ENCODE data around the gene OCA2.

The OCA2 gene

GRCh38 chr15:28114114-28114455 is 15.0 kb upstream of the OCA2 start:
- TF ChIP-seq POLR2A (IDR thresholded peaks at IDR 0.05; ENCODE audit: low read depth, low read length), result no peak
- FAIRE-seq (no peak), DNase-seq (ENCODE audit: insufficient read length, low spot score) (no peak)

DNA sequence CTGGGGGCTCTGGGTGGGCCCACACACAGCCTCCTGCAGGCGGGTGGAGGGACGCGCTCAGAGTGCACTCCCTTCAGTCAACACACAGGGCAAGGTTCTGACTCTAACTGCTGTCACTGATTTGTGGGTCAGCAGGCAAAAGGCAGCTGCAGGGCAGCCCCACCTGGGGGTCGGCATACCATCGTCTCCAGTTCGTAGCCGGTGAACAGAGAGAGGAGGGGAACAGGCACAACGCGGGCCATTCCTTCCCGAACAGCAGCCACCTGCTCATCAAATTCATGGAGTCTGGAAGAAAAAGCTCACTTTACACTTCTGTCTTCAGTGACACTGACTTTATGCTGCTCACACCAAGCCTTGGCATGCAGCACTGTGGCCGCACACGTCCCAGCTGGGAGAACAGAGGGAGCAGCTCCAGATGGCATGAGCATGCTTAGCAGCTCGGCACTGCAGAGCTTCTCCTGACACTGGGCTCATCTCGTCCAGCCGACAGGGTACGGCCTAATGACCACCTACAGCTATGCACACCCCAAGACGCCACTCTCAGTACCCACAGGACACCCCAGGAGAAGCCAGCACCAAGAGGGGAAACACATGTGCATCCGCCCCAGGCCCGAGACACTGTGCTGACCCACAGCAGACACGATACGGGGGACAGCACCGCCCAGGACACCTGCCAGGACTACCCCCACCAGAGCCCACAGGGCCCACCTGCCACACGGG is 14.4 kb upstream of the OCA2 start:
- no peak for TF ChIP-seq POLR2A (IDR thresholded peaks at IDR 0.05; ENCODE audit: low read depth, low read length)
- DNase-seq (ENCODE audit: insufficient read length, low spot score) (no peak), FAIRE-seq (no peak)

DNA sequence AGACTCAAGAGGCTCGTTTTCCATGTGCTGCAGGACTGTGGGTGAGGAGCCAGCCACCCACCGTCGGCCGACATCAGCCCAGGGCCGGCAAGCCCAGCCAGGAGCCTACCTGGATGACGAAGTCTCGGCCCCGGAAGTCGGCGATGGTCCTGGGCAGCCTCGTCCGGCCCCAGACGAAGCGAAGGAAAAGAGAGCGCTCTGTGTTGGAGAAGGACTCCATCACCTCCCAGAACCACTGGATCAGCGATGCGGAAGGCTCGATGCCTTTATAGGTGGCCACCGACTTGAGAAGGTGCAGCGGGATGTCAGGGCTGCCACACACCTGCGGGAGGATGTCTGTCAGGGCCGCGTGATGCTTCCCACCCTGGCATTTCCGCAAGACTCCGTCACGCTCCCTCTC is 13.8 kb upstream of the OCA2 start:
- no peak for FAIRE-seq
- no peak for TF ChIP-seq POLR2A (IDR thresholded peaks at IDR 0.05; ENCODE audit: low read depth, low read length)
- DNase-seq (ENCODE audit: insufficient read length, low spot score), result no peak

DNA sequence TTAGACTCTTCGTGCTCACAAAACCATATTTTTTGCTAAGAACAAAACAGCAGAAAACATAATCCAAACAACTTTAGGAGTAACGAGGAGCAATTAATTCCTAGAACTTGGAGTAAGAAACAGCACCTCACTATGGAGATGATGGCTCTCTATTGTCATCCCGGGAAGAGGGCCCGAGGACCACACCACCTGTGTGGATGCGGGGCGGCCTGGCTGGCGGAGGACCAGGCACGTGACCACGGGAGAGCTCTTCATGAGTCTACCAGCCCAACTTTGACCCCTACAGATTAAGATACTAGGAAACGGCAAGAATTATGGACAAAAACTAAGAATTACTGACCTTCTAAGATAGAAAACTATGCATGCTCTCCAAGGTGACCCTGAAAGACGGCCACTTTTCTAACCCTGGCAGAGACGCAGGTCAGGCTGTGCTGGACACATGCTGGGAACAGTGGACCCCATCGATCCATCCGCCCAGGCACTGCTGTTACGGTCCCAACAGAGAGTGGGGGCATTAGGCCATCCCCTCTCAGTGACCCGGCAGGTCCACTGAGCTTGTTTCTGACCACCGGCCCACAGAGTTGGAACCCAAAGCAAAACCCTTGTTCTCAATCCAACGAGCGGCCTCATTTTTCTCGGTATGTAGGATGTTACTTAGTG is 13.1 kb upstream of the OCA2 start:
- TF ChIP-seq POLR2A (IDR thresholded peaks at IDR 0.05; ENCODE audit: low read depth, low read length), result no peak
- FAIRE-seq (no peak), DNase-seq (ENCODE audit: insufficient read length, low spot score) (no peak)

DNA sequence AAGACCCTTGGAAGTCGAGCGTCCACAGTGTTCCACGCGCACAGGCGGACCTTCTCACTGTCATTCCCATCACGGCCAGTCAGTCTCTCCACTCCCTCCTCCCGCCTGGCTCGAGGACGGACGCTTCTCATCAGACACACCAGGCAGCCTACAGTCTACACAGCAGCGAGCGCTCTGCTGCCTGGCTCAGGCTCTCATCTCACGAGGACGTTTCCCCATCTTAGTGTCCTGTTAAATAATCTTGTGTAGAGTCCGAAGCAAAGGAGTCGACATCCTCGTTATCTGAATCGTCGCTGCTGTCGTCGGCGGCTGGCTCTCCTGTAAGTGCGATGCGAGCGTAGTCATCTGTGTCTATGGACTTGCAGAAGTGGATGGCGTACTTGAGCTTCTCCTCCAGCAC is 12.4 kb upstream of the OCA2 start:
- no peak for TF ChIP-seq POLR2A (IDR thresholded peaks at IDR 0.05; ENCODE audit: low read depth, low read length)
- FAIRE-seq (no peak), DNase-seq (ENCODE audit: insufficient read length, low spot score) (no peak)

DNA sequence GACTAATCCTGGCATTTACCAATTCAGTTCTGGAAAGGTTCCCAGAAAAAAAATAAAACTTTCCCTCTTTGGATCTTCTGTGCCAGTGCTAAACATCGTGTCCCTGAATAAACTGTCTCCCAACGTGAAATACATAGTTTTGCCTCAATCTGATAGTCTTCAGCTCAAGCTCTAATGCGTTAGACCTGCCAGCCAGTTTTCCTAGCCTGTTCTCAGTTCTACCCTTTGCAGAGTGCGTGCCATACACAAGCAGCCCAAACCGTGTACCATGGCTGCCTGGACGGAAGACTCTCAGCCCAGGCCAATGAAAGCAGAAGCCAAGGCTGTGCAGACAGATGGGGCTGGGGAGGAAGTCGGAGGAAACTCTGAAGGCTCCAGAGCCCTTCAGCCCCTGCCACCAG is 11.4 kb upstream of the OCA2 start:
- FAIRE-seq (no peak), DNase-seq (ENCODE audit: insufficient read length, low spot score) (no peak)
- no peak for TF ChIP-seq POLR2A (IDR thresholded peaks at IDR 0.05; ENCODE audit: low read depth, low read length)

DNA sequence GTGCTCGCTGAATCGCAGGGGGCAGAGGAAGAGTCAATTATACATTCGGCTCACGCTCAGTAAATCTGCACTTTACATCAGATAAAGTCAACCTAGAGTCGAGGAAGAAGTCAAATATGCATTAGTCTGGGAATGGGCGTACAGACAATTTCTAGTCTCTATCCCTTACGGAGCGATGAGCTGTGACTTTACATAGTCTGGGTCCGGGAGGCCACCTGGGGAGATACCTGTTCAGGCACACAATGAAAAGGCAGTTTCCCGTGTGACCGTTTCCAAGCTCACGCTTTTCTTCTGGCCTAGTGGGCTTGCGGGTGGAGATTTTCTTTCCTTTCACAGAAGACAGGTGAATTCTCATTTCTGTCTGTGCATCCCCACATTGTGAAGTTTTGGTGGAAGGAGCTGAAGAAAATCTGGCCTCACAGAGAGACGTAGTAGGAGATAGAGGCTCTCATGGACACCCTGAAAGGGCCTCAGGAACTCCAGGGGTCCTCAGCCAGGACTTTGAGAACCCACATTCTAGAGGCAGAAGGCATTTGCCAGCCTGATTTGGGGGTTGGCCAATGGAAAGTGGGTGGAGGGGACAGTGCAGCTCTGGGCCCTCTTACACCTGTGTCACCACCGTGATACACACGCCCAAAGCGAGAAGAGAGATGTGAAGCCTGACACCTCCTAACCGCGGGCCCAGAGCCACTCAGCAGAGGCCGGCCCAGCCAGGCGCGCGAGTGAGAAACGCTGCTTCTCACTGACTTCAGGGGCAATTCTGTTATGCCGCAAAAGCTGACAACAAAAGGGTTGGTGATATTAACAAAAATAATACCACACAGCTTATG is 10.7 kb upstream of the OCA2 start:
- no peak for TF ChIP-seq POLR2A (IDR thresholded peaks at IDR 0.05; ENCODE audit: low read depth, low read length)
- no peak for FAIRE-seq
- DNase-seq (ENCODE audit: insufficient read length, low spot score), result no peak

DNA sequence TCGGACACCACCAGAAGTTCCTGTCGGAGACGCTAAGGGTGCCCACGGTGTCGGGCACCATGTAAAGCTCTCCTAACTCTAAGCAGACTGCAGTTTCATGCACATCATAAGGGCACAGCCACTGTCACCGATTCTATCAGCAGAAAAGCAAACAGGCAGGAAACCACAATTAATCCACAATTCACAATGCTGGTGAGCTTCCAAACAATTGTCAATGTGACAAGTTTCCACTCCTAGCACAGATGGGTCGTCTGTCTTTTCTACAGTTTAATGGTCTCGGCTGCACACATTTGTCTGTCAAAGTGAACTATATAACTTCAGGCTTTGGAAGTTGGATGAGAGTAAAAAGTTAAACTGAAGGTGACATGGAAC is 8.8 kb upstream of the OCA2 start:
- DNase-seq (ENCODE audit: insufficient read length, low spot score) (no peak), FAIRE-seq (no peak)
- no peak for TF ChIP-seq POLR2A (IDR thresholded peaks at IDR 0.05; ENCODE audit: low read depth, low read length)

- no peak for FAIRE-seq
- DNase-seq (ENCODE audit: insufficient read length, low spot score), result no peak
- no peak for TF ChIP-seq POLR2A (IDR thresholded peaks at IDR 0.05; ENCODE audit: low read depth, low read length)
These were observed 8.2 kb upstream of the OCA2 start for GRCh38 chr15:28107111-28107903.

DNA sequence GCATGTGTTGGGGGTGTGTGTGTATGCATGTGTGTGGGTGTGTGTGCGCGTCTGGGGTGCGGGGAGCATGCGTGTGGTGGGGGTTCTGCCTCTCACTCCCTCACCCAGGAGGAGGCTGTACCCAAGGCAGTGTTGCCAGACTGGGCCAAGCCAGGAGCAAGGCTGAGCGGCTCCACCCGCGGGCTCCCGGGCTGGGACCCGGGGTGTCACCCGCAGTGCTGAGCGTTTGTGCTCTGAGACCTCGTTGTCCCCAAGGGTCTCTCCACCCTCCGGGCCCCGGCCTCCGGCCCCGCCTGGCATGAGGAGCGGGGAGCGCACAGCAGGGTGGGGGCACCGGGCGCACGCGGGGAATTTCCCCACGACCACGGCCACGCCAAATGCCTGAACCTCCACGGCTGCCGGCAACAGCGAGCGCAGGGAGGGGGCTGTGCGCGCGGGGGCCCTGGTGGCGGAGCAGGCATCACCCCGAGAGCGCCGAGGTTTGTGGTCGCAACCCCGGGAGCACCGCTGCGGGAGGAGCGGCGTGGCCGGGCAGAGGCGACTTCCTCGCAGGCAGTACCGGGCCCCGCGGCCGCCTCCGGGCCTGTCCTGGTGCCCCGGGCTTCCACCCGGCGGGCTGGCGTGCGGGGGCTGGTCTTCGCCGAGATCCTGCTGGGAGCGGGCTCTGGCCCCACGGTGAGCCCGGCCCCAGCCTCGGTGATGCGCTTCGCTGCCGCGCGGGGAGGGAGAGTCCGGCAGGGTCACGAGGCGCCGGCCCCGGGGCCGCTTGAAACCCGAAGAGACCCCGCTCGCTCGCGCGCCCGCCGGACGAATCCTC is 7.4 kb upstream of the OCA2 start:
- FAIRE-seq (no peak), DNase-seq (ENCODE audit: insufficient read length, low spot score) (no peak)
- no peak for TF ChIP-seq POLR2A (IDR thresholded peaks at IDR 0.05; ENCODE audit: low read depth, low read length)

- DNase-seq (ENCODE audit: insufficient read length, low spot score) (no peak), FAIRE-seq (no peak)
- TF ChIP-seq POLR2A (IDR thresholded peaks at IDR 0.05; ENCODE audit: low read depth, low read length), result no peak
These were observed 6.7 kb upstream of the OCA2 start for GRCh38 chr15:28105793-28106192.

DNA sequence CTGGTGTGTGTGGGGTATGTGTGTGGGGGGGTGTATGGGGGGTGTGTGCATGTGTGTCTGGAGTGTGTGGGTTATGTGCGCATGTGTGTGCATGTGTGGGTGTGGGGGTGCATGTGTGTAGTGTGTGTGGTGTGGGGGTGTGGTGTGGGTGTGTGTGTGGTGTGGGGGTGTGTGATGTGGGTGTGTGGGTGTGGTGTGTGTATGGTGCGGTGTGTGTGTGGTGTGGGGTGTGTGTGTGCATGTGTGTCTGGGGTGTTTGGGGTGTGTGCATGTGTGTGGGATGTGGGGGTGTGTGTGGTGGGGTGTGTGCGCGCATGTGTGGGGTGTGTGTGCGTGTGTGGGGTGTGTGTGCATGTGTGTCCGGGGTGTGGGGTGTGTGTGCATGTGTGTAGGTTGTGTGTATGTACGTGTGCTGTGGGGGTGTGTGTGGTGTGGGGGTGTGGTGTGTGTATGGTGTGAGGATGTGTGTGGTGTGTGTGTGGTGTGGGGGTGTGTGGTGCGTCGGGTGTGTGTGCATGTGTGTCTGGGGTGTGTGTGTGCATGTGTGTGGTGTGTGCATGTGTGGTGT is 6.2 kb upstream of the OCA2 start:
- FAIRE-seq (no peak), DNase-seq (ENCODE audit: insufficient read length, low spot score) (no peak)
- no peak for TF ChIP-seq POLR2A (IDR thresholded peaks at IDR 0.05; ENCODE audit: low read depth, low read length)

- DNase-seq (ENCODE audit: insufficient read length, low spot score) (no peak), FAIRE-seq (no peak)
- no peak for TF ChIP-seq POLR2A (IDR thresholded peaks at IDR 0.05; ENCODE audit: low read depth, low read length)
These were observed 5.2 kb upstream of the OCA2 start for GRCh38 chr15:28104326-28104725.

Data from H54 (cell line).